K562 (cell line): ENCODE measurements around the gene C17orf78. TPM values are rescaled to one million over a fixed set of nuclear protein-coding genes. Genes with fewer than 3 reads are reported as not detected.

Source experiments
- ARHGAP35 ChIP-seq: fragments of 450-650 bp; IDR thresholded peaks from 2 replicates; pipeline ENCODE4 v1.6.1; 2018; ENCODE audit not compliant: partially characterized antibody
- ATF1 ChIP-seq, 2 experiments: fragments of 450-650 bp in 1 of 2; IDR thresholded peaks; 2 replicates each; pipeline ENCODE4 v1.6.1; 2016; ENCODE audit warnings: missing compliant biosample characterization in 1 of 2, missing genetic modification characterization in 1 of 2
- ATF4 ChIP-seq: fragments of 450-650 bp; formaldehyde crosslinking; IDR thresholded peaks from 2 replicates; pipeline ENCODE4 v1.4.0; 2022; ENCODE audit warnings: mild to moderate bottlenecking, moderate library complexity
- BHLHE40 ChIP-seq: IDR thresholded peaks from 2 replicates; pipeline ENCODE4 v1.6.1; 2011; ENCODE audit warnings: low read length, improper control_type of control experiment
- CBFB ChIP-seq: sonication (generic); formaldehyde crosslinking; IDR thresholded peaks from 2 replicates; pipeline ENCODE4 v1.4.0; 2020; ENCODE audit warnings: mild to moderate bottlenecking, missing genetic modification reagents
- DMBX1 ChIP-seq: fragments of 250-450 bp; sonication (Bioruptor Pico); IDR thresholded peaks from 2 replicates; pipeline ENCODE4 v1.8.0; 2022; ENCODE audit warnings: inconsistent platforms, mild to moderate bottlenecking, moderate library complexity, borderline replicate concordance
- EHMT2 ChIP-seq: fragments of 450-650 bp; IDR thresholded peaks from 2 replicates; pipeline ENCODE4 v1.6.1; 2018; ENCODE audit warnings: antibody characterized with exemption
- EP400 ChIP-seq: fragments of 450-650 bp; IDR thresholded peaks from 2 replicates; pipeline ENCODE4 v1.6.1; 2017; ENCODE audit warnings: antibody characterized with exemption, mild to moderate bottlenecking, moderate library complexity
- GTF2B ChIP-seq: IDR thresholded peaks from 2 replicates; pipeline ENCODE4 v1.6.1; 2011; ENCODE audit not compliant: insufficient read length; ENCODE audit errors: extremely low read depth
- MAX ChIP-seq: sonication (generic); formaldehyde crosslinking; IDR thresholded peaks from 2 replicates; pipeline ENCODE4 v1.9.0; 2022; ENCODE audit warnings: mild to moderate bottlenecking, missing genetic modification reagents
- MTA3 ChIP-seq: fragments of 450-650 bp; formaldehyde crosslinking; IDR thresholded peaks from 2 replicates; pipeline ENCODE4 v1.6.1; 2017; ENCODE audit warnings: mild to moderate bottlenecking, borderline replicate concordance
- PHF21A ChIP-seq: fragments of 450-650 bp; IDR thresholded peaks from 2 replicates; pipeline ENCODE4 v1.6.1; 2017; ENCODE audit warnings: low read depth, borderline replicate concordance
- RBFOX2 ChIP-seq: fragments of 200-400 bp; formaldehyde crosslinking; IDR thresholded peaks from 2 replicates; pipeline ENCODE4 v1.6.1; 2017; ENCODE audit warnings: low read depth, mild to moderate bottlenecking, low read length, moderate library complexity
- SMARCA5 ChIP-seq: fragments of 450-650 bp; IDR thresholded peaks from 2 replicates; pipeline ENCODE4 v1.6.1; 2016
- SNRNP70 ChIP-seq: fragments of 200-400 bp; formaldehyde crosslinking; optimal IDR thresholded peaks from 2 replicates; pipeline ENCODE3; 2017; ENCODE audit warnings: low read depth, low read length
- ZEB2 ChIP-seq: fragments of 450-650 bp; IDR thresholded peaks from 2 replicates; pipeline ENCODE4 v1.6.1; 2016
- ZNF232 ChIP-seq: sonication (generic); formaldehyde crosslinking; IDR thresholded peaks from 2 replicates; pipeline ENCODE4 v1.8.0; 2022; ENCODE audit warnings: mild to moderate bottlenecking, missing genetic modification reagents
- ZNF518B ChIP-seq: fragments of 250-450 bp; sonication (Bioruptor Pico); IDR thresholded peaks from 2 replicates; pipeline ENCODE4 v1.5.0; 2021; ENCODE audit warnings: mild to moderate bottlenecking, moderate library complexity
- ZNF589 ChIP-seq: fragments of 200-800 bp; sonication (Bioruptor generic); IDR thresholded peaks from 2 replicates; pipeline ENCODE4 v1.6.1; 2016; ENCODE audit warnings: low read depth, missing genetic modification characterization, missing compliant biosample characterization
- ZNF592 ChIP-seq: fragments of 450-650 bp; IDR thresholded peaks from 2 replicates; pipeline ENCODE4 v1.6.1; 2017; ENCODE audit warnings: antibody characterized with exemption, mild to moderate bottlenecking
- polyA plus RNA-seq, 8 experiments: library from polyadenylated mRNA; depleted of rRNA in 4 of 8; stranded (reverse) in 5 of 8; unstranded in 3 of 8; fragments of >200 nt; fragmentation: Nextera tagmentation in 2 of 8; fragmentation: Illumina TruSeq in 1 of 8; extraction: Ambion mirVana in 2 of 8; extraction: Trizol in 1 of 8; gene quantifications; 2 replicates each; pipeline versions ENCODE4 v1.2.1 to v1.2.3, GENCODE V29; 2011 to 2014; ENCODE audit warnings: inconsistent platforms in 1 of 8, missing spikeins in 1 of 8
- total RNA-seq, 7 experiments: library from RNA; depleted of rRNA in 6 of 7; stranded (reverse); fragments of >200 nt in 6 of 7; fragmentation: Illumina TruSeq in 2 of 7; extraction: Trizol in 2 of 7; gene quantifications; 2 replicates each; pipeline versions ENCODE4 v1.2.1 to v1.2.3, GENCODE V29; 2011 to 2021; ENCODE audit warnings: low replicate concordance in 1 of 7

Gene C17orf78
- total and polyA plus RNA-seq, 9 of the 15 experiments (the other 6 are each of a cell fraction or from before 2014, with no cell fraction given) = not detected

- TF ChIP-seq ATF1 (CRISPR knock-in tag; IDR thresholded peaks at IDR 0.05) (no peak), ATF1 (tag; IDR thresholded peaks at IDR 0.05) (0 out of 2 replicates have a peak, but pooled peaks have one; percentile 34), ZNF589 (CRISPR knock-in tag) (0 out of 2 replicates have a peak, but pooled peaks have one; percentile 48), SNRNP70 (no peak), ZNF232 (CRISPR knock-in tag) (no peak), ARHGAP35 (no peak), RBFOX2 (0 out of 2 replicates have a peak, but pooled peaks have one; percentile 1), ZNF518B (CRISPR knock-in tag) (no peak), ZEB2 (no peak), ATF4 (peak; percentile 78), DMBX1 (CRISPR knock-in tag) (peak; percentile 26), ZNF592 (peak; percentile 60; the same call in 1 of the 2 replicates), GTF2B (no peak), CBFB (CRISPR knock-in tag) (no peak), SMARCA5 (no peak), MTA3 (no peak), MAX (CRISPR knock-in tag) (no peak), PHF21A (no peak), BHLHE40 (no peak), EP400 (peak; percentile 40), EHMT2 (no peak)
Observed at GRCh38 chr17:37430051-37430627, 54.4 kb downstream of the C17orf78 start (continued).
